NCI-H2029 treated with DMSO at 0.1 percent for 48 hours (cell line): ENCODE results near the gene UBQLN3.

ENCODE experiments used
- DNase-seq: peaks from one replicate; lab custom pipeline; 2025; lab: John Stamatoyannopoulos, UW

UBQLN3 gene

DNA sequence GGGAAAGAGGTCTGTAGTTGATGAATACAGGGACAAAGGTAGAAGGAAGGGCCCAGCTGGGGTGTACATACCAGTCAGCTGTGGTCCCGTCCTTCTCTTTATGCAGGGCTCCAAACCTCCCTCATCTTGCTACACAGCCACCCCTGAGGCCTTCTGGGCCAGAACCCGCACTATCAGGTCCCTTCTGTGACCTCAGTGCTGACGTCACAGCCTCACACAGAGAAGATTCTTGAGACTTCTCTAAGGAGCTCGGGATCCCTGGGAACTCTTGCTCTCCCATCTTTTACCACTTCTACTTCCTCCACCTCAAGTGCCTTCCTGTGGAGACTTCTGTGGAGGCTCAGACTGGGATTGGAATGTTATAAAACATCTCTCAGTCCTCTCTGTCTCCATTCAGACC lies at the start of gene UBQLN3:
UBQLN3 (minus strand) TSS at position 155 of the 400 bp plus-strand sequence. CDS start 399 bp downstream, outside the sequence.
- no peak for DNase-seq

DNA sequence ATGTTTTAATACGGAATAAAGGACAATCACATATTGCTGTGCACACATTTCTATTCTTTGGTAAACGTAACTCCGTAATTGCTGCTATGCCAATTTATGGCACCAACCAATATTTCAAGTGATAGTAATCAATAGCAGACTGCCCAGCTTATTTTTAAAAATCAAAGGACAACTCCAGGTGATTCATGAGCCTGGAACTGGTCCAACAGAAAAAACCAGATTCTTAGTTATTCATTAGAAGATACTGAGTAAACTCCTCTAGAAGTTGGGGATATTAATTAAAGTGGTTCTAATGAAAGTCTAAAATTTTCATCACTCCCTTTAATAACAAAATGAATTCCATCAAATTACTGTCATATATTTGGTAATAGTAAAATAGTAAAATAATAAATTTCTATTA lies 48.0 kb upstream of the UBQLN3 start:
- DNase-seq: no peak

- DNase-seq: no peak
These were observed 46.9 kb upstream of the UBQLN3 start for GRCh38 chr11:5556596-5557188.

DNA sequence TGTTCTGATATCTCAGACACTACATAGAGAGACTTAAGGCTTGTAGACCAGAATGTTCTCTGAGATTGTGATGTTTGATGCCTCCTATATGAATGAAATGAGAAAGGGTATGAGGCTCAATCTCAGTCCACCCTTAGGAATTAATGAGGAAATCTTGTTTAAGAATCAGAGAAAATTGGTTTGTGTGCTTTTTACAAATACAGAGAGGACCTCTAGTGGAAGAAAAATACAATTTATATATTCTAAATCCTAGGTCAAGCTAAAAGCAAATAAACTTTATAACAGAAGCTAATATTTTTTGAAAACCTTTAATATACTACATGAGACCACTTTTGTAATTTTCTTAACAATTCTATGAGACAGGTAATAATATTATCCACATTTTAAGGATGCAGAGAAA lies 43.6 kb upstream of the UBQLN3 start:
- no peak for DNase-seq

DNA sequence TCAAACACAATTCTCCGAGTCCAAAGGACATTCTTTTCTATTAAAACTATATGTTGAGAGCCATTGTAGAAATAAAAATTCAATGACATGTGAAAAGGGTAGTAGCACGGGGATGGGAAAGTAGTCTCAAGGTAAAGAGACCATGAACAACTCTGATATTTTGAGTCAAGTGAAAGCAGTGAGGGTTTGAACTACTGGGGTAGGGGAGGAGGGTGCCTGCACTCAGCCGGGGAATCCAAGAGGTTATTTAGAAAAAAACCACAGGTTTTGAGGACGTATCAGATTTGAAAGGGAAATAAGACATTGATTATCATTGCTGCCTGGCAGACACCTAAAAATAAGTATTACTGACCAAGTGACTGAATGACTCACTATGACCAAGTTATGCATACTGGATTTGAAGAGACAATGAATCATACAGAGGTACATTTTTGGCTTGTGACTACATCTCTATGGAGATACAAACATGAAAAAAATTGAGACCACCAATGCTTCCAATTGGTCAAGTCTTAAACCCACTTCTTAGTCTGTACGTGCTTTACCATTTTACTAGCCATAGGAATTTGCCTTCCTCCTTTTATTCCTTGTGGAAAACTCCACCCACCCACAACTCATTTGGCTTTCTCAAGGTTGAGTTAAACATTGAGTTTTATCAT lies 40.8 kb upstream of the UBQLN3 start:
- DNase-seq: no peak

DNA sequence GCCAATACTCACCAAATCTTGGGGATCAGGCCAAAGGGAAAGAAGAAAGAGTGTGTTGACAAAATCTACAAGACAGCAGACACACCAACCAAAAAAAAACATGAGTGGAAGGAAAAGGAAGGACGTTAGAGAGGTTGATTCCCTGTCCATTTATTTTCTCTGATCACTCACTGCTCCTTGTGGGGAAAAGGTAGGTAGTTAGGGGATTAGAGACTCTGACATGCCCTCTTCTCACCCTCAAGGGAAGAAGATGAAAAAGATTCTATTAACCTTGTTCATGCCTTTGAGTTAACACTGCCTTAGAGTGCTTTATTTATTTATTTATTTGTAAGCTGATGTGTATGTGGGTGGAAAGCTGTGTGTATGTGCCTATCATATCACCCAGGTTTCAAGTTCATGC lies 38.7 kb upstream of the UBQLN3 start, which contains the start of gene OR52H1:
OR52H1 (minus strand) TSS at position 101 of the 400 bp plus-strand sequence. CDS start 3,035 bp downstream, outside the sequence.
- no peak for DNase-seq

GRCh38 chr11:5547982-5548381 lies 38.2 kb upstream of the UBQLN3 start:
- no peak for DNase-seq

DNA sequence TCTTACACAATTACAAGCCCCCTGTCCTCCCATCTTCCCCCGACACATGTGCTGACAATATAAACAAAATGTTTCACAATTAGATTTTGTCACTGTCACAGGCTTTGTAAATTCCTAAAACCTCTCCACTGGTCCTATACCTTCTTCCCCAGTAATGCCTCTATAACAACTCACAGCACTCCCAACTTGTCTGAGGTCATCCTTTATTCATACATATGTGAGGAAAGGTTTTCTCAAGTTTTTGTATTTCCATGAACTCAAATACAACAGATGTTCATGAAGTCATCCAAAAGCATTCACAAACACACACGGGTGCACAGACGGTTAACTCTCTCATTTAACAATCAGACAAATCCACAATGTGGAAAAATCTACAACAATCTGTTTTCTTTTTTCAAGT lies 36.7 kb upstream of the UBQLN3 start:
- no peak for DNase-seq

DNA sequence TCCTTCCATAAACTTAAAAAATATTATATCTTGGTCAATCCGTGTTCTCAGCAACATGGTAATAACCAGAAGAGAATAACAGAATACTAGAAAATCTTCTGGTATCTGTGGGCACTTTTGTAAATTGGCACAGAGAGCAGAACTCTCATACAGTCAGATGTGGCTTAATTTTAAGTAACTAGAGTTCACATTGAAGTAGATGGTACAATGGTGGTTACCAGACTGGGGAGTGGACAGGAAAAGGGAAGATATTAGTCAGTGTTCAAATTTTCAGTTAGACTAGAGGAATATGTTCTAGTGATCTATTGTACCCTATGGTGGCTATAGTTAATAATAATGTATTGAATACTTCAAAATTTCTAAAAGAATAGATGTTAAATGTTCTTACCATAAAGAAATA lies 31.7 kb upstream of the UBQLN3 start:
- DNase-seq: no peak

DNA sequence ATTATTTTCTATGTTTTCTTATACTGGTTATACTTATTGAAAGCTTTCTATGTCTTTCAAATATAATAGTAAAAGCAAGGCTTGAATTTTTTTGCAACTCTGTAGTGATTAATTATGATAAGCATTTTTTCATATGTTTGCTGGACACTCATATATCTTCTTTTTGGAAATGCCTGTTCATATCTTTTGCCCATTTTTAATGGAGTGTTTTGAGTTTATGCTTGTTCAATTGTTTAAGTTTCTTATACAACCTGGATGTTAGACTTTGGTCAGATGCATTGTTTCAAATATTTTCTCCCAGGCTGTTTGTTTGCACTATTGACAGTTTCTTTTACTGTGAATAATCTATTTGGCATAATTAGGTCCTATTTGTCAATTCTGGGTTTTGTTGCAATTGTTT lies 26.7 kb upstream of the UBQLN3 start:
- no peak for DNase-seq

DNA sequence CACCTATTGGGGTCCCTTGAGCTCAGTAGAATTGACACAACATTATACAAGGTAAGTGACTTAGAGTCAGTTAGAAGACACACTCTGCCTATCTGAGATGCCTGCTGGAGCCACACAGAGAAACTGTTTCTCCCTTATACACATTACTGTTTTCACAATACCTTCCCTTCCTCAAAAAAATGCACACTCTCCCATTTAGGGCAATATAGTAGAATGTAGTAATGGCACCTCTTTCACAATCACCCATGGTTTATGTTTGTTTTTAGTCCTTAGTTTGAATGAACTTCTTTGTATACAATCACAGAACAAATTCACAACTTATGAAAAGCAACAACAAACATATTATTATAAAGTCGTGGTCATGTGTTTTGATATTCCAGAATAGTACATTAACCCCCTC lies 24.3 kb upstream of the UBQLN3 start:
- DNase-seq: no peak

DNA sequence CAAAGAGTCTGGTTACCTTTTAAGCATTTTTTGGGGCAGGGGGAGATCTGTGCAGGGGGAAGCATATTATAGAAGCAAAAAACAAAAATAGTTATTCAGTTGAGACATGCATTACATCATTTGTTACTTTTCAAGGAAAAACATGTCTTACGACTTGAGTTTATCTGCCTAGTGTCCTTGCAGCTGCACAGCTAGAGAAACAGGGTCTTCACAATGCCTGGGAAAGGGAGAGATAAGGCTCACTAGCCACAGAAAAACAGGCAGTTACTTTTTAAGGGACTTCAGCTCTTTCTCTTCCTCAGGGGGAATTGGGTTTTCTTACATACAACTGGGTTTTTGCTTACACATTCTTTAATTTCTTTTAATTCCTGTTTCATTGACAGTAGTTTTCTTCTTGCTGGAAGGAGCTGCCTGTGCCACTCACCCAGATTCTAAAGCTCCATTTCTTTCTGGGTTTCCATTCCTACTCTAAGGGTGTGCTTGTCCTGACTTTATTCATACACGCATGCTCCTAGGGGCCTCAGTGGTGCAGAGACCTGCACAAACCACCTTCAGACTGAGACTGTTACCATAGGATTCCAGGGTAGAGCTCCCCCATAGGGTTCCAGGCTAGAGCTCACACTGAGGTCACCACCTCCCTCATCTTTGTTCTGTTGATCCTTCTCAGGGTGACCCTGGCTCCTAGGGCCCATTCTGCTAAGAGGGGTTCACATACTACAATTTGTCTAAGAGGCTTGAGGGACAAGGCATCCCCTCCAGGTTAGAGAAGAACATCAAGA lies 21.5 kb upstream of the UBQLN3 start:
- DNase-seq: no peak

DNA sequence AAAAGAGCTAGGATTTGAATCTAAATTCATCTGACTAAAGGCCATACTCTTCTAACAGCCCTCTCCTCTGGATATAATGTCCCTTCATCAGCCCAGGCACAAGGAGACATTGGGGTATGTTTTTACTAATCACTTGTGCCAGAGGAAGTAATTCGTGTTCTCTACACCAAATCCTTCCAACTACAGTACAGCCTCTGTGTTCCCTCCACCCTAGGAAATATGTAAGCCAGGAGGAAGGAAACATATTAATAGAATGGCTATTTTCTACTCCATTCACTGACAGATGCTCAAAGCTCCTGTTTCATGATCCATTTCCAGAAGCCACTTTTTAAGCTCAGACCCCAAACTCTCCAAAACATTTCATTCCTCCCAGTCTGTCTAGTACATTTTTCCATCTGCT lies 18.7 kb upstream of the UBQLN3 start:
- no peak for DNase-seq

- DNase-seq: no peak
These were observed 18.0 kb upstream of the UBQLN3 start for GRCh38 chr11:5527716-5528115.

DNA sequence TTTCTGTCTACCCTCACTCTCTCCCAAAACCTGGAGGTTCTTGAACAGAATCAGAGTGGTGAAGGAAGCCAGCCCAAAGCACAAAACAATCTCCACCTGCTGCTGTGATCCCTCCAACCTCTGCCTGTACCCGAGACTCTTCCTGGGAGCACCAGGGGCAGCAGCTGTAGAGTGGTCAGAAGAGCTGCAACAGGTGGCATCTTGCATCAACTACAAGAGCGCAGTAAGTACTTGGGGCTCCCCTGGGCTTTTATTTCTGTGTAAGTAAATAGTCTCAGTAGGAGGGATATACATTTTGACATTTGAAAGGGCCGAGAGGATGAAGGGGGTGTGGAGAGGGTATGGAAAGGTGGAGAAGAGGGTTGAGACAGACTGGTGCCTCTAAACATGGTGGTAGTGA lies 15.0 kb upstream of the UBQLN3 start:
- no peak for DNase-seq

DNA sequence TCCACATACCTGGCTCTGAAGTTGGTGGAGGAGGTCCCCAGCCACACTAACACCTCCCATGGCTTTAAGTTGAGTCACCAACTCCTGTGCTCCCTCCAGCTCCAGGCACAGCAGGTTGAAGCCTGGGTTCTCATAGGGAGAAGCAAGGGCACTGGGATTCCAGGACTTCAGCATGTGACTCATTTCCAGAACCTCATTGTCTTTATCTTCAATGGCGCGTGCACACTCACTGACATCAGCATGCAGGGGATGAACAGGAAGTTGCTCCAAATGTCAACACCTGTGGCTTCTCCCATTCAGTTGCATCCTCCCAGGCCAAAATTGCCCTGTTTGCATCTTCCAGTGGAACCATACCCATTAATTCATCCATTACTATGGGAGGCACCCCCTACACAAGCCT lies 12.6 kb upstream of the UBQLN3 start:
- no peak for DNase-seq

DNA sequence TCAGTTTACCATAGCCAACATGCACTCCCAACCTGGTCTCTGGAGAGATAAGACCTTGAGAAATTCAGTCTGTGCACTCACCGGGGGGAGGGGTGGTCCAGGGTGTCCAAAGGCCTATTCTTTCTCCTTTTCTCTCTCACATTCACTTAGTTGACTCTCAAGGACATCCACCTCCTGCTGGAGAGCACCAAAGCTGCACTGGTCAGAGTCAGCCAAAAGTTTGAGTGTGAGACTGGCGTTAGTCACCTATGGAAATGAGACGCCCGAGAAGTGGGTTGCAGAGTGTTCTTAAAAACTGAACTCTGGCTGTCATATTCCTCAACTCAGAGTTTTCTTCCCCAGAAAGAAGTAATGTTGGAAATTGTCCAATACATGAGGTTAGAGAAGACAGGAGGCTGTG lies 11.8 kb upstream of the UBQLN3 start:
- DNase-seq: no peak

DNA sequence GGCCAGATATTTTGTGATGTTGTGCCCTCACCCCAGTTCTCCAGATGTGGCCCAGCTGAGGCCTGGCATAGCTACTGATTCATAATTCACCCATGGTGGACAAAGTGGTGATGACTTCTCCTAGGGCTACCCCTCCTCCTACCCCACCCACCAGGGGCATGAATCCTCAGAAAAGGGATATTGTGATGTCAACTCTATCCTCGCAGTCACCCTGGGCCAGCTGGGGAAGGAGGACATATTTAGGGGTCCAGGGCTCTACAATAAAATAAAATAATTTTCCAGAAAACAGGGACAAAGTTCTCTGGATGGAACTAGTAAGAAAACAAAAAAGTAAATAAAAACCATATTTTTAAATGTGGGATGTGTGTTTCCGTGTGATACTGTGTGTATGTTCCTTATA lies 6.8 kb upstream of the UBQLN3 start, which contains the start of gene UBQLNL:
UBQLNL (minus strand) TSS at position 101 of the 400 bp plus-strand sequence. CDS start 258 bp downstream, outside the sequence.
- DNase-seq: no peak

DNA sequence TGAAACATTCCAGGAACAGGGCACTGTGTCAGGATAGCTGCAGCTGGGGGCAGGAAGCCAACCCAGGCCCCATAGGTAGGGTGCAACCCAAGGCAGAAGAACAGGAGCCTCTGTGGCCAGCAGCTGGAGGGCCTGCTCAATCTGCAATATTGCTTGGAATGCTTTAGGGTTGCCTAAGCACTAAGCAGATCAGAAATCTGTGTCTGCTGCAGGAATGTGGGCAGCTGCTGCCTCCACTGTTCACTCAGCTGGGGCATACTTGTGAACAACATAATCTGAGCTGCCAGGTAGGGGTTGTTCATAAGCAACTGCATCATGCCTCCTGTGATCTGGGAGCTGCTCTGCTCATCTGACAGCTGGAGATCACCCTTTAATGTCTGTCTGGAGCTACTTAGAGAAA lies 5.1 kb upstream of the UBQLN3 start:
- DNase-seq: no peak

- DNase-seq: no peak
These were observed 1.2 kb downstream of the UBQLN3 start for GRCh38 chr11:5508605-5509004.

DNA sequence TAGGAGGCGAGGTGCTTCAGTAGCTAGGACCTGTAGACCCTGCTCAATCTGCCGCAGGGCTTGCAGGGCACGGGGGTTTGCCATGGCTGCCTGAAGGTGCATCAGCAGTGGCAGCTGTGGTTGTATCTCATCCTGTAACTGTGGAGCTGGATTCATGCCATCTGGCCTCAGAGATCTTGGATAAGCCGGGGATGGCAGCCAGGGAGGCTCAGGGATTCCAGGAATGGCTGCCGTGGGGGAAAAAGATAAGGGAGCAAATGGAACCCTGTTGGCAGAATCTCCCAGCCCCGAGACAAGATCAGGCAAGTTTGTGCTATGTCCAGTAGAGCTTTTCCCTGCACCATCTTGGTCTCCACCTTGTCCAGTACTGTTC lies 1.8 kb downstream of the UBQLN3 start:
- no peak for DNase-seq

GRCh38 chr11:5507177-5507932 lies 2.4 kb downstream of the UBQLN3 start:
- DNase-seq: no peak
